ENCODE measurements around the gene XXYLT1.
"Not testable (repeated sequence)": the region's sequence is repeated elsewhere in the genome, so short reads cannot be mapped to it uniquely, and the experiment has no call there.

Gene XXYLT1

DNA sequence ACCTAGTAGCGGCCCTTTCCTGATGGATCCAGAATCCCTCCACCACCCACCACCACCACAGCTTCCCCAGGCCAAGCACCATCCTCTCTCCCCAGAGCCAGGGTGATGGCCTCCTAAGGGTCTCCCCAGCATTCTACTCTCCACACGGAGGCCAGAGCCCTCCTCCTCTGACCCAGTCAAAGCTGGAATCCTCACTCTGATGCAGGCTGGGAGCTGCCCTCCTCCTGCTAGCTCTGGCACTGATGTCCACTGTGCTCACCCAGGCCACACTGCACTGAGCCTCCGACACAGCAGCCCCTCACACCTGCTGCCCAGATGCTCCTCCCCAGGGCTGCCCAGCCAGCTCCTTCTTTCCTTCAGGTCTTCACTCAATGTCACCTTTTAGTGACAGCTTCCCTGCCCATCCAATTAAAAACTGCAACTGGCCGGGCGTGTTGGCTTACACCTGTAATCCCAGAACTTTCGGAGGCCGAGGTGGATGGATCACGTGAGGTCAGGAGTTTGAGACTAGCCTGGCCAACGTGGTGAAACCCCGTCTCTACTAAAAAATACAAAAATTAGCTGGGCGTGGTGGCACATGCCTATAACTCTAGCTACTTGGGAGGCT is 21.0 kb downstream of the XXYLT1 start:
- DNase-seq, result no peak

DNA sequence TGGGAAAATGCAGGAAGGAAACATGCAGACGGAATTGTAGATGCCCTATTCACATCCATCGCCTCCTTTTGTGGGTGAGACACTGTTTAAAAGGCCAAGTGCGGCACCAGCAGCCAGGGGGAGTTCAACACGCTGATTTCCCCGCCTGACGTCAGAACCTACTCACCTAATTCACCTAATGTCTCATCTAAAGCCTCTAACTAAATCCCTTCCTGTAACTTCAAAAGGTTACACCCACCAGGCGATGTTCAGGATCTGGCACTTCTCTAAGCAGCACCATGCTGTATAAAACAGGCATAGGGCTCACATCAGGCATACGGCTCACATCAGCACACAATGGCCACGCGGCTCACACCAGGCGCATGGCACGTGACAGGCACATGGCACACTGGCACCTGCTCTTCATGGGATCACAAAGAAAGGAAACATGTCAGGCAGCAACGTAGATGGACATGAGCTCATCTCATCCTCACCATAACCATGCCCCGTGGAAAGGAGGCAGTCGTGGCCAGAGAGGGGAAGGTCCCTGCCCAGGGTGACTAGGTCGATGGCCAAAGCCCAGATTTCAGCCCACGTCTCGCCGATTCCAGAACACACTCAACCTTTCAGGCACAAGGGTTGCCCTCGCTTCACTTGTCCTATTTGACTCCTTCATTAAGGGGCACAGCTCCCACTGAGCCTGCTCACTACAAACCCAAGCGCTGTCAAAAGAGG is 21.7 kb downstream of the XXYLT1 start:
- DNase-seq, result no peak

GRCh38 chr3:195248281-195248680 is 22.7 kb downstream of the XXYLT1 start:
- no peak for DNase-seq

GRCh38 chr3:195247863-195248189 is 23.1 kb downstream of the XXYLT1 start:
- no peak for DNase-seq

DNA sequence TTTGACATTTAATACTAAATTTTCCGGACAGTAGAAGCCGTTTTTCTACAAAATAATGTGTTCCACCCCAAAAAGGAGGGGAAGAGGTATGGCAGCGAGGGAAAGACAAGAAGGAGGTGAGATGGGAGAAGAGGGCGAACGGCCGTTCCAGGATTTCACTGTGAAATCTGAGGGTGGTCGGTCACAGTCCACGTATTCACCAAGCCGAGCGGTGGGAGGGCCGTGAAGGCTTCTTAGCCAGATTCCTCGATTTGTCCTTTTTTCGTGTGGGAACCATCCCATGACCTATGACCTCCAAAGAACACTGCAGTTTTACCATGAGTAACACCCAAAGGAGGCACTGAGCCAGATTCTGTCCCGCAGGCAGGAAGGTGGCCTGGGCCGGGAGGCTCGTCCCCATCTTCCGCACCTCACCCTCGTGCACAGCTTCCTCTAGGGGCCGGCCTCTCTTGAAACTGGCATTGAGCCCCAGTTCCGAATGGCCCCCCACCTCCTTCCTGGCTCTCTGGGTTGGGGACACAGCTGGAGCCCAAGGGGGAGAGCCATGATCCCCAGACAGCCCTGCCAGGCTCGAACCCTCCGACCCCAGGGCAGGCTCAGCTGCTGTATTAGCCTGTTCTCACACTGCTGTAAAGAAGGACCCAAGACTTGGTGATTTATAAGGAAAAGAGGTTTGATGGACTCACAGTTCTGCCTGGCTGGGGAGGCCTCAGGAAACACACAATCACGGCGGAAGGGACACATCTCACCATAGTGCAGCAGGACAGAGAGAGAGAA is 23.7 kb downstream of the XXYLT1 start:
- no peak for DNase-seq

DNA sequence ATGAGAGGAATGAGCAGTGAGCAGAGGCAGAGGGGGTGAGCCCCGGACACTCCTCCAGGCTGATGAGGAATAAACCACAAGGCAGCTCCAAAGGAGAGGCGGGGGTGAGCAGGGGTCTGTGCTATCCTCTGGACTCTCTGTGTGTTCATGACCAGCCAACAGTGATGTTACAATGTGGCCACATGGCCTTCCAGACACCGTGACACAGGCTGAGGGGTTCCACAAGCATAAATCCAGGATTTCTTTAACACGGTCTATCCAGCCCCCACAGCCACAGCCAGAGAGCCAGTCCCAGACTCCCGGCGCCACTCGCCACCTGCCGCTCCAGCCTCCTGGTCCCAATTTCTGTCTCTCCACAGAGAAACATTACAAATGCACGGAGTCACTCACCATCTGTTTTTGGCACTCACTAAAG is 24.4 kb downstream of the XXYLT1 start:
- DNase-seq, result no peak

- DNase-seq, result no peak
Measured at GRCh38 chr3:195245531-195245951, 25.4 kb downstream of the XXYLT1 start.

DNA sequence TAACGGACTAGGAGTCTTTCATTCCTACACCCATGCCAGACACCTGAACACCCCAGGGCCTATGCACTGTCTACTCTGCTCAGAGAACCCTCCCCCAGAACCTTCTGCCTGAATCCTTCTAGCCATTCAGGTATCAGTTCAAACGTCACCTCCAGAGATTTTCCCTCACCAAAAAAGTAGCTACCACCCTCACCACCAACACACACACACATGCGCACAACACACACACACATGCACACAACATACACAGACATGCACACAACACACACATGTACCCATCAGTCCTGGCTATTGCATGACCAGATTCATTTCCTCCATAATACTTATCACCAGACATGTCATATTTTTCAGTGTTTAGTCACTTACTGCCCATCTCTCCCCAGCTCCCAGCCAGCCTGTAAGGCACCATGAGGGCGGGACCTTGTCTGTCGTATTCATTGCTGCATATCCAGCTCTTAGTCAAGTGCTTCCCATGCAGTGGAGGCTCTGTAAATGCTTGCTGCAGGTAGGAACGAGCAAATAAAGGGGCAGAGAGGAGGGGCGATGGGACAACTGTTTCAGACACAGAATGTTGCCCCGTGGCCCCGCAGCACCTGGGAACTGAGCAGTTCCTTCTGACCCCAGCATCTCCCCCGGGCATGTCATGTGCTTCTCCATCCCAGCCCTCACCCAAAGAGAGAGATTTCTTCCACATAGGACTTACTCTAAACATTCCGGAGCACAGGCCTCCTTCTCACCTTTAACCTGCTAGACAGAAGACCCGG is 29.2 kb downstream of the XXYLT1 start:
- DNase-seq, result no peak

- no peak for DNase-seq
Measured at GRCh38 chr3:195240939-195241338, 30.0 kb downstream of the XXYLT1 start.

DNA sequence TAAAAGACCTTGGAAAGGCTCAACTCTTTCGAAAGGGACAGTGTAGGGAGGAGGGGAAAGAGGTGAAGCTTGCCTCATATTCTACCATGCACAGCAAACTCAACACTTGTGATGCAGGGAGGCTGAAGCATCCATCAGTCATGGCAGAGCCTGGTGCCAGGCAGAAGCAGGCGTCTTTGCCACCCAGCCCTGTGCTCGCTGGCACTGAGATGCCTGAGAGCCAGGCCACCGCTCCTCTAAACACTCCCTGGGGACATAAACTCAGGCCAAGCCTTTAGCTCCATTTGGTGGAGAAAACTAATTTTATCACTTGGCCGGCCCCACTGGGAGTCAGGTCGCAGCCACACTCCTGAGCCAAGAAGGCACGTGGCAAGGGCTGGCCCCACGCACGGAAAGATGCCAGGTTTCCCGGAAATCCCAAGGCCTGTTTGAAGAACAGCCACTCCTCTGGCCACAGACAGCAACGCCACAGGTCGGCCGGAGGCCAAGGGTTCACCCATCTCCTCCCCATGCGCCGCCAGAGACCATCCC is 30.7 kb downstream of the XXYLT1 start:
- no peak for DNase-seq

- DNase-seq, result no peak
Measured at GRCh38 chr3:195239121-195239520, 31.8 kb downstream of the XXYLT1 start.

DNA sequence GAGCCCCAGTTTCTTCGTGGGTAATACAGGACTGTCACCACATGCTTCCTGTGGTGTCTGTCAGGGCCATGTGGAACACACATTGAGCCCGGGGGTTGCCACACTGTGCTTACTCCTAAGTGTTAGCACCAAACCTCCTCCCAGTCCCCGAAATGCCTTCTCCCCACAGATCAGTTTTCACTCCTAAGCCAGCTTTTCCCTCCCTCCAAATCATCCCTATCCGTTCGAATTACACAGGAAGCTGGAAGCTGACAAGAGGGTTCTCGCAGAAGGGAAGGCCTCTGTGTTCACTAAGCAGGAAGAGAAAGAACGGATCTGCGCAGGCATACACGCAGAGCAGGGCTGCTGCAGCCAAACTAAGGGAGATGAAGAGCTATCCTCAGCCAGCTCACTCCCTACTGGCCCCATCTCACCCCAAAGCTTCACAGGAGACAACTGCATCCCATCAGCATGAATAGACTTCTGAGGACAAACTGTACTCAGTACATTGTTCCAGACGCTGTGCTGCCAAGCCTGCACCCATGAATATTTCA is 32.3 kb downstream of the XXYLT1 start:
- DNase-seq, result no peak

DNA sequence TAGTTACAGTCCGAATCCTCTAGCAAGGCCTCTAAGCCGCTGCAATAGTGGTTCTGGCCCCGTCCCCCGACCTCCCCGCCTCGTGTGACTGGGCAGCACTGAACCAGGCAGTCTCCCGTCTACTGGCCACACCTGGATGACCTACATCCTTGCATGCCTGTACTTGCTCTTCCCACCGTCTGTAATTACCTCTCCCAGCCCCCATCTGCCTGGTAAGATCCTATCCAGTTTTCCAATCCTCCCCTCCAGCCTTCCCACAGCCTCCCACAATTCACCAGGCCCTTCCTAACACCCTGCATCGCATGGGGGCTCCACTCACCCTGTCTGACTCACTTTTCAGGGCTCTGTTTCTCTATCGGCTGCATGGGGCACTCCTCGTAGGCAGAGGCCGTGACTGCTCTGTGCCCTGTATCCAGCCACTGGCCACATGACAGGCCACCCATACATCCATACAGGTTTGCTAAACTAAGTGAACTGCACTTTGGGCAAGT is 32.8 kb downstream of the XXYLT1 start:
- DNase-seq, result no peak

DNA sequence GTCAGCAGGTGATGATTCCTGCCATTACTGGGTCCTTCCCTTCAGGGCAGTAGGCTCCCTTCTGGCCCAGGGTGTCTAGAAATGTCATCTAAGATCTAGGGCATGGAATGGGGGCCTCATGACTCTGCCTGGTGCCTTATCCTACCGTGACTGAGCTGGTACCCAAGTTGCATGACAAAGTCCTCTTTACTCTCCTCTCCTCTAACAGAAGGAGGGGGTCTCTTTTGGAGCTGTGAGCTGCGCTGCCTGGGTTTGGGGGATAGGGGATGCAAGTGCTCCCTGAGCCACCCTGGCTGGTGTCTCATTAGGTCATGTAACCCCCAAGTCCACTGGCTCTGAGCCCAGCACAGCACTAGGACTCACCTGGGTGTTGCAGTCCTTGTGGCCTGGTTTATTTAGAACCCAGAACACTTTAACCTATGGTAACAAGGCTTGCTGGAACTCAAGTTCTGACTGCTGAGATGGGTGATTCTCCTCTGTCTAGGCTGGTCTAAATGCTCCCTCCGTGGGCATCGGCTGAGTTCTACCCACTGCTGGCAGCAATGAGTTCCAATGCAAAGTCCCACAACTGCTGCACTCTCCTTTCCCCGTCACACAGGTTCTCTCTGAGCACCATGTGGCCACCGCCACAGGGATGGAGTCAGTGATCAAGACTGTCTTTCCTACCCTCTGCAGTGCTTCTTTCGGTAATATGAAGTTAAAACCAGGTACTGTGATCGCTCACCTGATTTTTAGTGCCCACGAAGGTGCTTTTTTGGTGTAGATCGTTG is 34.0 kb downstream of the XXYLT1 start:
- no peak for DNase-seq

DNA sequence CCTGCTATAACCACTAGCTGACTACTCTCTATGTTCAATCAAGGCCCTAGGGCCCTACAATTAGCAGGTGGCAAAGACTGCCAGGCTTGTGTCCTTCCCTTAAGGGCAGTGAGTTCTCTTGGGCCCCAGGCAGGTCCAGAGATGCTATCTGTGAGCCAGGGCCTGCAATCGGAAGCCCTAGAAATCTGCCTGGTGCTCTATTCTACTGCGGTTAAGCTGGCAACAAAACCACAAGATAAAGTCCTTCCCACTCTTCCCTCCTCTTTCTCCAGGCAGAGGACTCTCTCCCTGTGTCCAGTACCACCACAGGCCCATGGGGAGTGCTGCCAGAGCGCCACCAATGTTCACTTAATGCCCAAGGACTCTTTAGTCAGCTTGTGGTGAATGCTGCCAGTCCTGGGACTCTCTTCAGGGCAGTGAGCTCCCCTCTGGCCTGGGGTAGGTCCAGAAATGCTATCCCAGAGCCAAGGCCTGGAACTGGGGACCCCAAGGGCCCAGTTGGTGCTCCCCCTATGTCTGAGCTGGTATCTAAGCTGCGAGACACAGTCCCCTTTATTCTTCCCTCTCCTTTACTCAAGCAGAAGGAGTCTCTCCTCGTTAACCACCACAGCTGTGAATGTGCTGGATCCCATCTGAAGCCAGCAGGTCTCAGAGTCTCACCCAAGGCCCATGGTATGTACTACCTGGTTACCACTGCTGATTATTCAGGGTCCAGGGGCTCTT is 34.7 kb downstream of the XXYLT1 start:
- no peak for DNase-seq

DNA sequence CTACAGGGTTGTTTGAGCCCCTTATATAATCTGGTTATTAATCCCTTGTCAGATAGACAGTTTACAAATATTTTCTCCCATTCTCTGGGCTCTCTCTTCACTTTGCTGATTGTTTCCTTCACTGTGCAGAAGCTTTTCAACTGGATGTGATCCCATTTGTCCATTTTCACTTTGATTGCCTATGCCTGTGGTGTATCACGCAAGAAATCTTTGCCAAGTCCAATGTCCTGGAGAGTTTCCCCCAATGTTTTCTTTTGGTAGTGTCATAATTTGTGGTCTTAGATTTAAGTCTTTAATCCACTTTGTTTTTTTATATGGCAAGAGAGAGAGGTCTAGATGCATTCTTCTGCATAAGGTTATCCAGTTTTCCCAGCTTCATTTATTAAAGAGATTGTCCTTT is 40.7 kb downstream of the XXYLT1 start:
- no peak for DNase-seq

GRCh38 chr3:195228886-195229285 is 42.1 kb downstream of the XXYLT1 start:
- not testable (repeated sequence) for DNase-seq

GRCh38 chr3:195227871-195228270 is 43.1 kb downstream of the XXYLT1 start:
- DNase-seq, result no peak

GRCh38 chr3:195226900-195227447 is 44.0 kb downstream of the XXYLT1 start:
- DNase-seq, result no peak

GRCh38 chr3:195226445-195226844 is 44.5 kb downstream of the XXYLT1 start:
- DNase-seq, result no peak

Data from activated CD4-positive, CD25-positive, alpha-beta regulatory T cell treated with anti-CD3 and anti-CD28 coated beads, Interleukin-2, amount 50 U/mL, for 72 hours (primary cell).